Transverse colon (tissue), 4 donors: ENCODE results near the gene IGSF21. TPM values are rescaled to one million over a fixed set of nuclear protein-coding genes. Genes with fewer than 3 reads are reported as not detected.

Experiments used
- DNase-seq: peaks from one replicate; pipeline ENCODE4 v3.0.0-alpha.2; 2019
- H3K27ac ChIP-seq, 4 donors: fragments of 200-600 bp; sonication (generic); 2 replicates each; pipeline ENCODE4 v1.5.1; 2016 to 2018; ENCODE audit warnings: inconsistent platforms in 4 of 4
- H3K27me3 ChIP-seq: fragments of 200-600 bp; sonication (generic); 2 replicates; pipeline ENCODE4 v1.5.1; 2017; ENCODE audit warnings: inconsistent platforms
- H3K36me3 ChIP-seq, 4 donors: fragments of 200-600 bp; sonication (generic); 2 replicates each; pipeline ENCODE4 v1.5.1; 2017 to 2019; ENCODE audit warnings: inconsistent platforms in 4 of 4
- H3K4me1 ChIP-seq, 4 donors: fragments of 200-600 bp; sonication (generic); 2 replicates each; pipeline ENCODE4 v1.5.1; 2017 to 2020; ENCODE audit warnings: inconsistent platforms in 4 of 4
- H3K4me3 ChIP-seq, 4 donors: fragments of 200-600 bp; sonication (generic); 1 replicate in 1 of 4; 2 replicates in 3 of 4; pipeline versions ENCODE4 v1.5.1 to v1.6.1; 2017 to 2019; ENCODE audit warnings: inconsistent platforms in 4 of 4
- H3K9me3 ChIP-seq, 2 donors: fragments of 200-600 bp; sonication (generic); 2 replicates each; pipeline ENCODE4 v1.5.1; 2017 to 2019; ENCODE audit warnings: inconsistent platforms in 2 of 2
- CTCF ChIP-seq, 5 experiments: fragments of 200-600 bp in 3 of 5; fragments of 450-650 bp in 2 of 5; sonication (generic) in 3 of 5; IDR thresholded peaks; 1 replicate in 2 of 5; 2 replicates in 3 of 5; pipeline ENCODE4 v1.5.1; 2016 to 2017; ENCODE audit warnings: antibody characterized with exemption in 5 of 5, inconsistent platforms in 3 of 5, mild to moderate bottlenecking in 2 of 5, moderate library complexity in 1 of 5
- EP300 ChIP-seq: sonication (generic); formaldehyde crosslinking; IDR thresholded peaks from one replicate; pipeline ENCODE4 v1.6.1; 2017; ENCODE audit warnings: antibody characterized with exemption, low read depth
- POLR2A ChIP-seq: fragments of 450-650 bp; IDR thresholded peaks from one replicate; pipeline ENCODE4 v1.6.1; 2016; ENCODE audit warnings: antibody characterized with exemption, mild to moderate bottlenecking, moderate library complexity
- POLR2AphosphoS5 ChIP-seq, 3 donors: sonication (generic); formaldehyde crosslinking; IDR thresholded peaks; one replicate each; pipeline ENCODE4 v1.6.1; 2016; ENCODE audit warnings: antibody characterized with exemption in 3 of 3
- whole genome bisulfite sequencing, 2 donors: methylation state at CpG; one replicate each; pipeline ENCODE4 v1.1.5; 2018; ENCODE audit warnings: low coverage in 1 of 2; 5-methylcytosine and 5-hydroxymethylcytosine counted together
- in situ Hi-C, 4 donors: fragments of 200-750 bp; cut with MboI; loops; one replicate each; pipeline versions ENCODE4 v1.15.0 to v1.15.1; 2017; ENCODE audit warnings: low sequenced_read_pairs in 3 of 4, low pct_ligation_motif_present in 1 of 4, low pct_unique_long_range_greater_than_20kb in 1 of 4
- intact Hi-C: fragments of 100-400 bp; cut with DNase I; formaldehyde crosslinking; loops from one replicate; pipeline ENCODE4 v1.15.1; 2023; ENCODE audit warnings: low total_unique reads
- total RNA-seq, 4 donors: library from RNA; depleted of rRNA; stranded (reverse); fragments of >200 nt; gene quantifications; one replicate each; pipeline ENCODE4 v1.1.0, GENCODE V29; 2016

IGSF21 gene
- total RNA-seq, 4 donors from 2014 or later: 1.1 to 6.8 (median 1.6) TPM; not detected in 1

DNA sequence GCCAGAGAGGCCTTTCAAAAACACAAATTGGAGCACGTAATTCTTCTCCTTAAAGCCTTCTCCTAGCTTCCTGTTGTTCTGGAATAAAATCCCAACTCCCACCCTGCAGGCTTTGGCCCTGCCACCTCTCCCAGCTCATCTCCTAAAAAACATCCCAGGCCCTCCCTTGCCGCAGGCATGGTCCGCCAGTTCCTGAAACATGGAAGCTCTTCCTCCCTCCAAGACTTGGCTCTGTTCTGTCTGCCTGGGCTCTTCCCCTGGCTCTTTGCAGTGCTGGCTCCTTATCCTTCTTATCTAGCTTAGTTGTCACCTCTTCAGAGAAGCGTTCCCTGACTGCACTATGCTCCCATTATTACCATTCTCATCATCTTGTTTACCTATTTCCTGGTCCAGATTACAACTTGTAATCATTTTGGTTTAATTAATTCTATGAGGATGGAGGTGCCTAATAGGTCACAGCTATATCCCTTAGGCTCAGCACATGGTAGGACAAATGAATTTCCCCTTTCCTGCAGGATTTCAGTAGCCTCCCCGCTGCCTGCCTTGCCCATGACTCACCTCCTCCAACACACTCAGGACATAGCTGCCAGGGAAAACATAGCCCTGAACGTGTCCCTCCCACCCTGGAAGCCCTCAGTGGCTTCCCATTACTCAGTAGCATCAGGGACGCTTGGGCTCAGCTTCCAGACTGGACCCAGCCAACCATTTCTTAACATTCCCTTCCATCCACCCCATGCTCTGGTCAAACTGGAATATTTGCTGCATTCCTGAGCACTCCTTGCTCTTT, 15.7 kb upstream of the IGSF21 start:
- intact Hi-C loops: no loop called here
- no peak overlapping the region for H3K27ac ChIP-seq
- peaks cover 24% of the 10 kb centered on the region for H3K27me3 ChIP-seq
- H3K36me3 ChIP-seq: no peaks in the 10 kb centered on the region
- no peak for TF ChIP-seq EP300
- TF ChIP-seq POLR2A: no peak
- TF ChIP-seq CTCF (IDR thresholded peaks at IDR 0.05): no peak
- no peak for TF ChIP-seq POLR2AphosphoS5 (IDR thresholded peaks at IDR 0.05)
- H3K4me3 ChIP-seq: no peak overlapping the region
- no peak for DNase-seq
- 49 to 53% methylated on average over 4 to 7 of the region's 7 CpGs for WGBS, 2 donors
- no peaks in the 10 kb centered on the region for H3K9me3 ChIP-seq
- no peaks in the 10 kb centered on the region for H3K4me1 ChIP-seq
- in situ Hi-C loops: no loop called here

GRCh38 chr1:18093193-18093592, 14.4 kb upstream of the IGSF21 start:
- Histone ChIP-seq H3K4me1 (no peaks in the 10 kb centered on the region), H3K27ac (no peak overlapping the region), H3K27me3 (peaks cover 24% of the 10 kb centered on the region), H3K4me3 (no peak overlapping the region), H3K36me3 (no peaks in the 10 kb centered on the region), H3K9me3 (no peaks in the 10 kb centered on the region)
- TF ChIP-seq POLR2AphosphoS5 (IDR thresholded peaks at IDR 0.05) (no peak), CTCF (IDR thresholded peaks at IDR 0.05) (no peak), POLR2A (no peak), EP300 (no peak)
- 53% methylated on average over 2 of the region's 2 CpGs; no CpG with 5 or more reads in 1 of the 2 donors for WGBS, 2 donors
- intact Hi-C loops (no loop called here), in situ Hi-C loops (no loop called here)
- no peak for DNase-seq

- 72 to 88% methylated on average over 2 of the region's 2 CpGs for WGBS, 2 donors
- Histone ChIP-seq H3K4me3 (no peak overlapping the region), H3K9me3 (no peaks in the 10 kb centered on the region), H3K27me3 (peaks cover 24% of the 10 kb centered on the region), H3K36me3 (no peaks in the 10 kb centered on the region), H3K4me1 (no peaks in the 10 kb centered on the region), H3K27ac (no peak overlapping the region)
- no peak for TF ChIP-seq POLR2A
- no peak for TF ChIP-seq POLR2AphosphoS5 (IDR thresholded peaks at IDR 0.05)
- no peak for TF ChIP-seq CTCF (IDR thresholded peaks at IDR 0.05)
- TF ChIP-seq EP300: no peak
- in situ Hi-C loops: no loop called here
- intact Hi-C loops: no loop called here
- no peak for DNase-seq
Observed at GRCh38 chr1:18093646-18094045, 14.0 kb upstream of the IGSF21 start.

GRCh38 chr1:18094096-18094495, 13.5 kb upstream of the IGSF21 start:
- Histone ChIP-seq H3K36me3 (no peaks in the 10 kb centered on the region), H3K4me1 (no peaks in the 10 kb centered on the region), H3K27me3 (peaks cover 24% of the 10 kb centered on the region), H3K4me3 (no peak overlapping the region), H3K27ac (no peak overlapping the region), H3K9me3 (no peaks in the 10 kb centered on the region)
- 50 to 100% methylated on average over 1 of the region's 1 CpG for WGBS, 2 donors
- no peak for TF ChIP-seq POLR2A
- no peak for TF ChIP-seq CTCF (IDR thresholded peaks at IDR 0.05)
- TF ChIP-seq EP300: no peak
- no peak for TF ChIP-seq POLR2AphosphoS5 (IDR thresholded peaks at IDR 0.05)
- intact Hi-C loops: no loop called here
- in situ Hi-C loops: no loop called here
- no peak for DNase-seq
